GM11168 (cell line): ENCODE measurements around the gene AGMO.
"Not testable (repeated sequence)": the region's sequence is repeated elsewhere in the genome, so short reads cannot be mapped to it uniquely, and the experiment has no call there.

Experiments
- in situ Hi-C: fragments of 300-500 bp; cut with MboI; formaldehyde crosslinking; loops from one replicate; pipeline ENCODE4 v1.12.0; 2022; ENCODE audit warnings: low sequenced_read_pairs; ENCODE audit not compliant: unreplicated experiment

AGMO gene

DNA sequence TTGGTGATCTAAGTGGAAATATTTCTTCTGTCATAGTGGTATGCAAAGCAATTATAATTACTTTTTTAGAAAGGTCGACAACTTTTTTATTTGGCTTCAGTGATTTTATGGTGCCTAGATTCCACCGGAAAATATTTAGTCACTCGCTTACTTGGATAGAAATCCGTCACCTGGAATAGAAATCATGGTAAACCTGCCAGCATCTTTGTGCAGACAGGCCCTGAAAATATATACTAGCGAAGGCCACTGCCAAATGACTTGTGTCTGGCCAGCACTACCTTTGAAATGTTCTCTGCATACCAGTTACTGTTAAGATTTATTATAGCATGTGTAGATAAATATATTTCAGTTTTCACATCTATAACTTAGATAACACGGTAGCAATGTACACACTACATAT, 226.4 kb downstream of the AGMO start:
- in situ Hi-C loops = no loop called here

DNA sequence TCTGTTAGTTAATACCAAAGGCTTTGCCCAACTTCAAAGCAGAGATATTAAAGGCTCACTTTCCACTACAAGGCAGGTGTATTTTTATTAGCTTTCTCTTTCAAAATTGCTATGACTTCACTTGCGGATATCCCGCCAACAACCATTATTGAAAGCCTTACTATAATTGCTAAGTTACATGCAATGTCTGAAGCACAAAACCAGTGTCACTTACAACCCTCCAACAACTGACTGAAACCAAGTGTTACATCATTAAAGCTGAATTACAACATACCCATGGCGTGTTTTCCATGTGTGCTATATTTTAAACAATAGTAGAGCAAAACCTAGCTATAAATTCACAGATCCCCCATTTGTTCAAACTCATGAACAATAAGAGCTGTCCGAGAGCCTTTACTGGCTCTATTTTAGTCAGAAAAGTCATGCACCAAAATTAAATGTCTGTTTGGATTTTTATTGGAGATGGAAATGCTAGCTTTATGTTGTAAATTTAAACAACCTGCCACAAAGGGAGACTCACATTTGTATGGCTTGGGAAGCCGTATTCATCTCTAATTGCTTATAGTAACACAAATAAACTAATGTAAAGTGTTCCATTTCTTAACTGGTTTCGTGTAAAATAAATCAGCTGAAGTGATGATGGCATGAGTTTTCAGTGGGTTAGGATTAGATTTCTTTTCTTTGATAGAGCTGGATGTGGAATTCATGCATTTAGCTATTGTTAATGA, 227.1 kb downstream of the AGMO start:
- in situ Hi-C loops = no loop called here

DNA sequence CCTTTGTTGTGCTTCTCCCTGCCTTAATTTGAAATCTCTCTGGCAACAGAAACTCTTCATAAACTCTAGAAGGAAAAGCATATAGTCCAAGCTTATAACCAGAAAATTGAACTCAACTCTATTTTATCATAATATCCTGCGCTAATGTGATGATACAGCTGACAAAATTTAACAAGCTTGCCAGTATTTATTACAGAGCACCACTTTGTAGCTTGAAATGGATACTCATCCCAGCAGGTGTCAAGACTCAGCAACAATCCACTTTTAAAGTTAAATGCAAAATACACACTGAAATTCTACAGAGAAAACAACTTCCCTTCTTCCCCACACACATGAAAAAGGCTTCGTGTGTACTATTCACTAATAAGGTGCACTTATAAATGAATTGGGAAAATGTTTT, 228.9 kb downstream of the AGMO start:
- in situ Hi-C loops = no loop called here

DNA sequence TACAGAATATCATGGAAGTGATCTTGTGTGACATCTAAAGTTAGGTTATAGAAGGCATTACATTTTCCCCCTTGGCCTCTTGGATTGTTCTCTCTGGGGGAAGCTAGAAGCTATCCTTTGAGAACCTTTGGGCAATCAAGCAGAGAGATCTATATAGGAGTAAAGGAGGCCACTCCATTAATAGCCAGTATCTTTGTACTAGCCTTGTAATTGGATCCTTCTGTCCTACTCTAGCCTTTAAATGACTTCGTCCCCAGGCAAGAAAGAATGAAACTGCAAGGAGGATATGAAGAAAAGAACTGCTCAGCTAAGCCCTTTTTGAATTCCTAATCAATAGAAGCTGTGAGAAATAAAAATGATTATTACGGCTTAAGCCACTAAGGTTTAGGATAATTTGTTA, 230.9 kb downstream of the AGMO start:
- in situ Hi-C loops = no loop called here

DNA sequence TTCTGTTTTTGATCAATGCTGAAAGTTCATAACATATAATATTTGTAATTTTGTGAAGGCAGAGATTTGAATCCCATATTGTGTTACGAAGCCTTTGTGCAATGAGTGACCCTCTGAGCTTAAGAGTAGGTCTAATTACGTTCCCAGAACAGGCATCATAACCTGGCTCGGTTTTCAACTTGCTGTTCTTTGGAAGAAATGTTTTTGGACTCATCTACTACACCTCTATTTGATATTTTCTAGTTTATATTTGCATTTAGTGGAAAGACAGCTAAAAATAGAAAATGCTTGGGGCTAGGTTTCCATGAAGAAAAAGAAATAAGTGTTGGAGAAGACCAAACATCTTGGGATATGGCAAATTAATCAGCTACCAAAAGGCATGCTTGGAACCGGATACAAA, 234.8 kb downstream of the AGMO start:
- in situ Hi-C loops = no loop called here

DNA sequence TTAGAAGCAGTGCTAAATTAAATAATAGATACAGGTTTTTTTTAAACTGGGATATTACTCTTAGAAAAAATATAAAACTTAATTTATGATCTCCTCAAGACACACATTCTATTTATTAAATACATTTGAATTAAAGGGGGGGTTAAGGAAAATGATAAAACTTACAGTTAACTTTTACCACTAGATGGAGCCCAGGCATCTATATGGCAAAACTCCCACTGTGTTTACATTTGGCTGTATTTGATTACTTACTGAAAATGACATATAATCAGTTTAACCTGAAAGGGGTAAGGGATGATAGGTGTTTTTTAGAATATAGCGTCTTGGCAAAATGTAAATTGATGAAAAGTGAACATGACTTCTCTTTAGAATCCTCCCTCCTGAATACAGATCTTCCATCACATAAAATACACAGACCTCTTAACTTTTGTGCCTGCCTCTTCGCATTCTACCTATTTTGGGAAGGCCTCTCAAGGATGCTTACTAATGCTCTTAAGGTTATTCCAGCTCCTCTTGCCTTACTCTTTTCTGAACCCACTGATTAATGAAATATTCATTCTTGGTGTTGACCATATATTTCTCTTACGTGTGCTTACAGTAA, 235.7 kb downstream of the AGMO start:
- in situ Hi-C loops = no loop called here

DNA sequence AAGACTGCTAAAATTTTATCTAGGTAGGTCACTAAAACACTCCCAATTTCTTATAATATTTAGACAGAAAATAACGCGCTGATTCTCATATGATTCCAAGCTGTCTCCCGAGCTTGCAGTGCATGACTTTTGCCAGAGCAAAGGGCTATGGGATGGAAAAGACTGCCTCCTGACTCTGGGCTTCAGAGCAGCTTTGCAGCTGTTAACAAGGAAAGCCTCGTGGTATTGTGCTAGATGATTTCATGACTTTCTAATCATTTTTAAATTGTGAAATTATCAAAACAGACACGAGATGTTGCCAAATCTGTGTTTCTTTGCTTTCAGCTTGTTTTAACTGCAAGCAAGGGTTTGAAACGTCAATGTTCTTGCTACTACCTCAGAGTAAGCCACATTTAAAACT, 238.3 kb downstream of the AGMO start:
- in situ Hi-C loops = no loop called here

DNA sequence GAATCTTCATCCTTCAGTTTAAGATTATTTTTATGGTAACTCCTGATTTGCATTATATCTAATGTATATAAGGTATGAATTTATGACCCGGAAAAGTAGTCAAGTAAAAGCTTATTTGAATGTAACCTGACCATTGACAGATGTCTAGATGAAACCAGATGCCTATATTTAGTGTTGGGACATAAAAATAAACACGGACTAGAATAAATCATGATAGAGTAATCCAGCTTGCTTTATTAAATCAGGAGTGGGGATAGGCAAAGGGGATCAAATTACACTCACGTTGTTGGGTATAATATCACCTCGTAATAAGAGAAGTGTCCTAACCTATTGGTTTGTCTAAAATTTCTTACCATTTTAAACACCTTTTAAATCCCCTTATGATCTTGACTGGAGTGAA, 244.6 kb downstream of the AGMO start:
- in situ Hi-C loops = no loop called here

DNA sequence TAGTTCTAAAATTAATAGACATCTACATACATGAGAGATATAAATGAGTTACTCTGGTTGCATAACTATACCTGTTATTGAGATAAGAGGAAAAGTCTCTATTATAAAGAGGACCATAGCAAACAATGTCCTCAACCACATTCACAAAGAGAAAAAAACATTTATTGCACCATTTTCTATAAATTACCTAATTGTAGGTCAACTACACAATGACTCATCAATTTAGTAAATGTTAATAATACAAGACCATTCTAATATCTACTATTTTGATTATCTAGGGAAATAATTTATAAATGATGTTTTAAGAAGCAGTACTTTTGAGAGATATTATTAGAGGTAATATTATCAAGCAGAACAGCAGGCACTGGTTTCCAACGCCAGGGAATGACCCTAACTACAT, 246.1 kb downstream of the AGMO start:
- in situ Hi-C loops = no loop called here

DNA sequence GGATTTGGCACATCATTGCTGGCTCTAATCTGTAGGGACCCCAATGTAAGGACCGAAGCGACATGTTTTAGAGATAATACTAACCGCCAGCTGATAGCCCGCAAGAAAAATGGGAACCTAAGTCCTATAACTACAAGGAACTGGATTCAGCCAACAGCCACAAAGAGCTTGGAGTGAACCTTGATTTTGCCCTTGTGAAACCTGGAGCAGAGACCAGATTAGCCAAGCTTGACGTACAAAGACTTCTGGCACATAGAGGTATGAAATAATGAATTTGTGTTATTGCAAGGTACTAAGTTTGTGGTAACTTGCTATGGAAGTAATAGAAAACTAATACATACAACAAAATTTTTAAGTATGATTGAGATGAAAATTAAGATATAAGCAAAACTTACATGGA, 246.9 kb downstream of the AGMO start:
- in situ Hi-C loops = no loop called here

DNA sequence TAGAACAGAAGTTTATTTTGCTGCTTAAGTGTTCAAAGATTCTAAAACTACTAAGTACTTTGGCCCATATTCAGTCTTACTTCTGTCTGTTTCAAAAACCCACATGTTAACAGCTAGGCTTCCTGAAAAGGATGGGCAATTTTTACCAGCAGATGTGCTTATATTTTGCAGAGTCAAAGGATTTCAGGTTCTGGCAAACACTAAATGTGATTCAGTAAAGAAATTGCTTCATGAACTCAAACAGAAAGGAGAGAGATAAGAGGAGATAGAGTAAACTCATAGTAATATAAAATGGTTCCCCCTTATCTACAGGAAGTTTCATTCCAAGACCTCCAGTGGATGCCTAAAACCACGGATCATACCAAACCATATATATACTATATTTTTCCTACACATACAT, 248.5 kb downstream of the AGMO start:
- in situ Hi-C loops = no loop called here

DNA sequence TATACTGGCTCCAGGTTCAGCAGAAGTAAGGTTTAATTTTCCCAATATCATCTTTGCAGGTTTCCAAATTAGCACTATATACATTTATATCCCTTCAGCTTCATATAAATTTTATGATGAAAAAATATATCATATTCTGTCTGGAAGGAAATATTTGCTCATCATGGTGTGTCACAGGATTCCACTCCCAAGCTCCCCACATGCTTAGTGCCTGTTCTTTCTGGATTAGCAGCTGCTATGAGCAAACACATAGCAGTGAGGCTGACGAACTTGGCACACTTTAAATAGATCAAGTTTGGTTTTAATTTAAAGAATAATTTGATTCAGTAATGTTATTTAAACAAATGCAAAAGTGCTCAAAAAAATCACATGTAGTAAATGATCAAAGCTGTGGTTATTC, 251.9 kb downstream of the AGMO start:
- in situ Hi-C loops = no loop called here

DNA sequence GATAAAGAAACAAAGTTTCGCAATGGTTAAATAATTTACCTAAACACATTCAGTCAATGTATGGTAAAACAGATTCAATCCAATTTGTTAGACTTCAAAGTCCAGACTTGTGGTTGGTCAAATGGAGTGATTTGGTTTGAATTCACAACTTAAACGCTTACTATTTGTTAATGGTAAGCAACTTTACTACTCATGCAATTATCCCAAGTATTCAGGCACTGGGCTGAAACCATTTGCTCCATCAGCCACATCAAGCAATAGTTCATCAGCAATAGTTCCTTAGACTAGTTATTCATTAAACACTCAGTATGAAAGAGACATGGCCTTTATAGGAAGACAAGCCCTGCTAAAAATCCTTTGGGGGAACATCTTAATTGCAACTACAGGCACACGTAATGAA, 253.0 kb downstream of the AGMO start:
- in situ Hi-C loops = no loop called here

DNA sequence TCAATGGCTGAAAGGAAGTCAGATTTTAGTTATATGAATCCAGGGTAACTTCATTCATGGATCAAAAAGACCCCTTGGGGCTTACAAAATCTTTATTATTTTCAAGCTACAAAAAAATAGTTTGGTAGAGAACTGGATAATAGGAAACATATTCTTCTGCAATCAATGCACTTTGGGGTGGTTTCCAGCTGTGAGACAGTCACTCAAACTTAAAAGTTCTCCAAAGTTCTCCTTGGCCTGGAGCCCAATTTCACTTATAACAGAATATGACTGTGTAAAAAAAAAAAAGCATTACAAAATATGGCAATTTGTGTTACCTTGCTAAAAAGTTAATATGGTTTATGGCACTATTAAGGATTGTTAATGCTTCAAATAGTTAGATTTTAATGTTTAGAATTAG, 255.5 kb downstream of the AGMO start:
- in situ Hi-C loops = no loop called here

DNA sequence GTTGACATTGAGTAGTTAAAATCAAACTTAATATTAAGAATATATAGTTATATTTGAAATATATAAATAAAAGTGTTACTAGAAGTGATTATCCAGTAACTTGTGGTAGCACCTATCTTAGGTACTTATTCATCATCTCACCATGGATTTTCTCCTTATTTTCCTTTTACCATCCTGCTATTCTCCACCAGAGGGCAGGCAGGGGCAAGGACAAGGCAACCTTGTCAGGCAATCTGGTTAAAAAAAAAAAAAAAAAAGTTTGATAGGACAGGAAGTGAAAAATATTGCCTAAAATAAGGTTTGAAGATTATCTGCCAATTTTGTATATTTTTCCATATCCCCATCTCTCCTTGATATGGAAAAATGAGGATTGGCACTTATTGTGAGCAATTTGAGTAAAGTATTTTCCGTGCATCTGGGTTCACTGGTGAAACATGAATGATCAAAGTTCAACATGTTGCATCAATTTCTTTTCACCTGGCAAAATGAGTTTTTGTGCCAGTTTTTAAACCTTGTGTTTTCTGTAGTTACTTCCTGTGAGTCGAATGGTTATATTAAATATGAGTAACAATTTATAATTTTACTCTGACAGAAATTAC, 256.7 kb downstream of the AGMO start:
- in situ Hi-C loops = no loop called here

DNA sequence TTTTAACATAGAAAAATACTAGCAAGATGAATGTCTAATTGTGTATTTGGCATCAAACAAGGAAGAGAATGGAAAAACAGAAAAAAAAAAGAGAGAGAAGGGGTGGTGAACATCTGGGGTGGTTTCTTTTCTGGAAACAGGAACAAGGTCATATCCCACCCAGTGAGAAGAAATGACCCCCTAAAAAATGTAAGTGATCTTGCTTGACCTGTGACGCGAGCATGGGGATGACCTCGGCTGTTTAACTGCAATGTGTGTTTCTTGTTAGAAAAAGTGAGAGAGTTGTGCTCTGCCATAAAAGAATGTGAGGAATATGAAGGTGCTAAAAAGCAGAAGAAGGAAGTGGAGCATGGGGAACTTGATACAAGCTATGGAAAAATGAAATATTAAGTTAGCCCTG, 258.5 kb downstream of the AGMO start:
- in situ Hi-C loops = no loop called here

DNA sequence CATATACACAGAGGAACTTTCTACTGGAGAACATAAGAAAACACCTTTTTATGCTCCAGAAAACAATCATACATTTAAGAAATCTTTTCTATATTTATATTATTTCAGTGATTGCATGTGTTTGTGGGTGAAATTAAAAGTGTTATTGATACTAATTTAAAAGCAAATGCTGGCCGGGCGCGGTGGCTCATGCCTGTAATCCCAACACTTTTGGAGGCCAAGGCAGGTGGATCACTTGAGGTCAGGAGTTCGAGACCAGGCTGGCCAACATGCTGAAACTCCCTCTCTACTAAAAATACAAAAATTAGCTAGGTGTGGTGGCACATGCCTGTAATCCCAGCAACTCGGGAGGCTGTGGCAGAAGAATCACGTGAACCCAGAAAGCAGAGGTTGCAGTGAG, 260.8 kb downstream of the AGMO start:
- in situ Hi-C loops = not testable (repeated sequence)

DNA sequence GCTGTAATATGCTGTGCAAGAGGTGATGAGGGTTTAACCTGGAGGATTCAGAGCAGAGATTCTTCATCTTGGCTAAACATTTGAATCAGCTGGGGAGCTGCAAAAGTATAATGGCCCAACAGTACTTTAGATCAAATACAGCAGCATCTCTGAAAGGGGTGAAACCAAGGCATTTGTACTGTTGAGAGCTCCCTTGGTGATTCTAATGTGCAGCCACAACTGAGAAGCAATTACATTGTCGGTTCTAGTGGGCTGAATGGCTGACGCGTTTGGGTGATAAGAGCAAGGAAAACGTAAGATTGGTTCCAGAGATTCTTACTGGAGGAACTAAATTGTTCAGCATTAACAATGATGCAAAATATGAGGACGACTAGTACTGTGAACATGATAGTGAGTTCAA, 269.7 kb downstream of the AGMO start:
- in situ Hi-C loops = no loop called here

DNA sequence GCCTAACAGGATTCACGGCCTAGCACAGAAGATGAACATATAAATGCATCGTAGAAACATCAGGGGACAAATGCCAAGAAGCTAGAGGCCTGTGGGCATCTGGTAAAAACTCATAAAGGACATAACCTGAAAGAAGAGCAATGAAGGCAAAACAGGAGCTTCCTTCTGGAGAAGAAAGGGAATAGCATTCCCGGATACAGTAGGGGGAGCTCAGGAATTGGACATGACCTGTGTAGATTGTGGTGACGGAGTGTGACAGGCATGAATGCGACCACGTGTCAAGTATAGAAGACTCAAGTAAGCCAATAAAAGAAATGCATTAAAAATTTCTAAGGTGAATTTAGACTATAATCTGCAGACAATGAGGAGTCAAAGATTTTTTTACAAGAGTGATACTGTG, 270.1 kb downstream of the AGMO start:
- in situ Hi-C loops = no loop called here

DNA sequence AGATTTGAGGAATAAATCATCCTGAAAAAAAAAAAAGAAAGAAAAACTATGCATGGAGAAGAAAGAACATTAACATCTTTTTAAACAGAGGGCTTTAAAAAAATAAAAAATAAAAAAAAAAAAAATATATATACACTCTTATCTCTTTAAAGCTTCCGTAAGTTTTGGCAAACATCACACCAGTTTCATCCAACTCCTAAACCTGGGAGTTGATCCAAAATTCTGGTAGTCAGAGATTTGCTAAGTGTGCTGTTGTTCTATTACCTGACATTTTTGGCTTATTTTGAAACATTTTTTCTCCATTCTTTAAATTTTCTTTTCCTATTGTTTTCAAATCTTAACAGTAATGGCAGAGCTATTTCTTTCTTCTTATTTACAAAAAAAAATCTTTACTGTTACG, 273.1 kb downstream of the AGMO start:
- in situ Hi-C loops = no loop called here

DNA sequence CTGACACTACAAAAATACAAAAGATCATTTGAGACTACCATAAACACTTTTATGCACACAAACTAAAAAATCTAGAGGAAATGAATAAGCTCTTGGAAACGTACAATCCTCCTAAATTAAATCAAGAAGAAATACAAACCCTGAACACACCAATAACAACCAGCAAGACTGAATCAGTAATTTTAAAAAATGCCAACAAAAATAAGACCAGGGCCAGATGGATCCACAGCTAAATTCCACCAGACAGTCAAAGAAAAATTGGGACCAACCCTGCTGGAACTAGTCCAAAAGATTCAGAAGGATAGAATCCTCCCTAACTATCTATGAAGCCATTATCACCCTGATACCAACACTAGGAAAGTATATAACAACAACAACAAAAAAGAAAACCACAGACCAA, 277.4 kb downstream of the AGMO start:
- in situ Hi-C loops = no loop called here
